ENCODE measurements around the gene PROP1.
"Not testable (repeated sequence)": the region's sequence is repeated elsewhere in the genome, so short reads cannot be mapped to it uniquely, and the experiment has no call there.

Gene PROP1

DNA sequence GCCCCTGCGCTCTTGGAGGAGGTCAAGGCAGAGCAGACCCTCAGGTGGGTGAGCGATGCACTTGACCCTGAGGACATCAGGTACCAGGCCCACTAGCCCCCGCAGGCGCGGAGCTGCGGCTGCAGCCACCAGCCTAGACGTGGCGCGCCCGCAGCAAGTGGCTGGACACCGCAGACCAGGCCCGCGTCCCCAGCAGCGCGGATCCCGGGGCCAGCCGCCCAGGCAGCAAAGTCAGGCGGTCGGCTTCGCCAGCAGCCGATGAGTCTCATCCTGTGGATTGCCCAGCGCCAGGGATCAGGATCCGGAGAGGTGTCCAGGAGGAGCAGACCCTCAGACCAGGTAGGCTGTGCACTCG is 10.1 kb upstream of the PROP1 start:
- not testable (repeated sequence) for ATAC-seq (ENCODE audit: insufficient read depth, low read depth); H3K27me3 ChIP-seq (ENCODE audit: insufficient read depth, low read length, poor library complexity); H4K20me1 ChIP-seq (ENCODE audit: insufficient read depth, low read length); H3K79me2 ChIP-seq (ENCODE audit: insufficient read depth, low read length); H3K9ac ChIP-seq (ENCODE audit: low read depth, low read length); H3K27ac ChIP-seq (ENCODE audit: low read length); H3K4me2 ChIP-seq (ENCODE audit: insufficient read depth, low read length); H2AFZ ChIP-seq (ENCODE audit: low read depth, low read length); DNase-seq; H3K4me1 ChIP-seq (ENCODE audit: insufficient read depth, low read length); H3K4me3 ChIP-seq (ENCODE audit: low read depth in 1 of 2, low read length in 2 of 2); H3K9me3 ChIP-seq (ENCODE audit: insufficient read depth, low read length, severe bottlenecking); H3K36me3 ChIP-seq (ENCODE audit: insufficient read depth, low read length)

DNA sequence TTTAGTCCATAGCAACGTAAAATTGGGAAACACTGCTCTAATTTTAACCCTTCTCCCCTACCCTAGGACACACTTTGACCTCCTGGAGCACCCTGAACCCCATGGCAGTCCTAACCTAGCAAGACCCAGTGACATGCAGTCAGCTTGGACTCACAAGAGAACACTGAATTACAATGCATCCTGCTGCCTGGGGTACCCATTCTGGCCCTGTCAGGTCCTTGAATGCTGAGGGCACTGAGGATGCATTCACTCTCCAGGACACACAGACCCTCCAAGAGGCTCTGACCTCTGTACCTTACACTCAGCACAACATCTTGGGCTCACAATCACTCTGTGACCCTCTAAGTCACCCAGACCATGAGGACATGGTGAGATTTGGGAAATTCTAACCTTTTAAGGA is 1.8 kb upstream of the PROP1 start:
- no peak for ATAC-seq (ENCODE audit: insufficient read depth, low read depth)

DNA sequence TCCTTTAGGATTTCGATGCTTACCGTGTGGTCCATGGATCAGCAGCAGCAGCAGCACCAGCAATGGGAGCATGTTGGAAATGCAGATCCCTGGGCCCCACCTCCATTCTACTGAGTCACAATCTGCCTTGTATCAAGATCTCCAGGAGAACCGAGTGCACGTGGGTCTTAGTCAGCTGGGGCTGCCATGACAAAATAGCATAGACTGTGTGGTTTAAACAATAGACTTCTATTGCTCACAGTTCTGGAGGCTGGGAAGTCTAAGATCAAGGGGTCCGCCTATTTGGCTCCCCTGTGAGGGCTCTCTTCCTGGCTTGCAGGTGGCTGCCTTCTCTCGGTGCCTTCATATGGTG is 1.3 kb upstream of the PROP1 start:
- Histone ChIP-seq H3K36me3 (ENCODE audit: insufficient read depth, low read length) (no peaks in the 10 kb centered on the region), H3K9me3 (ENCODE audit: insufficient read depth, low read length, severe bottlenecking) (no peaks in the 10 kb centered on the region), H2AFZ (ENCODE audit: low read depth, low read length) (no peak overlapping the region), H3K4me2 (ENCODE audit: insufficient read depth, low read length) (no peak overlapping the region), H3K27ac (ENCODE audit: low read length) (no peak overlapping the region), H3K4me3 (ENCODE audit: low read depth in 1 of 2, low read length in 2 of 2) (no peak overlapping the region), H3K27me3 (ENCODE audit: insufficient read depth, low read length, poor library complexity) (peaks cover 3% of the 10 kb centered on the region), H4K20me1 (ENCODE audit: insufficient read depth, low read length) (no peaks in the 10 kb centered on the region), H3K9ac (ENCODE audit: low read depth, low read length) (no peak overlapping the region), H3K79me2 (ENCODE audit: insufficient read depth, low read length) (no peaks in the 10 kb centered on the region), H3K4me1 (ENCODE audit: insufficient read depth, low read length) (no peaks in the 10 kb centered on the region)
- DNase-seq: no peak
- no peak for TF ChIP-seq EZH2 (IDR thresholded peaks at IDR 0.05; ENCODE audit: borderline replicate concordance, low read depth, low read length, severe bottlenecking)
- TF ChIP-seq, protein P1, sequence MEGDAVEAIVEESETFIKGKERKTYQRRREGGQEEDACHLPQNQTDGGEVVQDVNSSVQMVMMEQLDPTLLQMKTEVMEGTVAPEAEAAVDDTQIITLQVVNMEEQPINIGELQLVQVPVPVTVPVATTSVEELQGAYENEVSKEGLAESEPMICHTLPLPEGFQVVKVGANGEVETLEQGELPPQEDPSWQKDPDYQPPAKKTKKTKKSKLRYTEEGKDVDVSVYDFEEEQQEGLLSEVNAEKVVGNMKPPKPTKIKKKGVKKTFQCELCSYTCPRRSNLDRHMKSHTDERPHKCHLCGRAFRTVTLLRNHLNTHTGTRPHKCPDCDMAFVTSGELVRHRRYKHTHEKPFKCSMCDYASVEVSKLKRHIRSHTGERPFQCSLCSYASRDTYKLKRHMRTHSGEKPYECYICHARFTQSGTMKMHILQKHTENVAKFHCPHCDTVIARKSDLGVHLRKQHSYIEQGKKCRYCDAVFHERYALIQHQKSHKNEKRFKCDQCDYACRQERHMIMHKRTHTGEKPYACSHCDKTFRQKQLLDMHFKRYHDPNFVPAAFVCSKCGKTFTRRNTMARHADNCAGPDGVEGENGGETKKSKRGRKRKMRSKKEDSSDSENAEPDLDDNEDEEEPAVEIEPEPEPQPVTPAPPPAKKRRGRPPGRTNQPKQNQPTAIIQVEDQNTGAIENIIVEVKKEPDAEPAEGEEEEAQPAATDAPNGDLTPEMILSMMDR (IDR thresholded peaks at IDR 0.05; ENCODE audit: borderline replicate concordance, extremely low read depth, low read length, poor library complexity, severe bottlenecking): no peak
- ATAC-seq (ENCODE audit: insufficient read depth, low read depth): no peak

More for the DNA sequence above, 1.8 kb upstream of the PROP1 start:
- Histone ChIP-seq H2AFZ (ENCODE audit: low read depth, low read length) (no peak overlapping the region), H3K27me3 (ENCODE audit: insufficient read depth, low read length, poor library complexity) (peaks cover 1% of the 10 kb centered on the region), H3K4me2 (ENCODE audit: insufficient read depth, low read length) (no peak overlapping the region), H4K20me1 (ENCODE audit: insufficient read depth, low read length) (no peaks in the 10 kb centered on the region), H3K9ac (ENCODE audit: low read depth, low read length) (no peak overlapping the region), H3K79me2 (ENCODE audit: insufficient read depth, low read length) (no peaks in the 10 kb centered on the region), H3K27ac (ENCODE audit: low read length) (no peak overlapping the region), H3K4me3 (ENCODE audit: low read depth in 1 of 2, low read length in 2 of 2) (no peak overlapping the region), H3K36me3 (ENCODE audit: insufficient read depth, low read length) (no peaks in the 10 kb centered on the region), H3K4me1 (ENCODE audit: insufficient read depth, low read length) (no peaks in the 10 kb centered on the region), H3K9me3 (ENCODE audit: insufficient read depth, low read length, severe bottlenecking) (no peaks in the 10 kb centered on the region)
- no peak for DNase-seq
- no peak for TF ChIP-seq EZH2 (IDR thresholded peaks at IDR 0.05; ENCODE audit: borderline replicate concordance, low read depth, low read length, severe bottlenecking)
- TF ChIP-seq, protein P1 (IDR thresholded peaks at IDR 0.05; ENCODE audit: borderline replicate concordance, extremely low read depth, low read length, poor library complexity, severe bottlenecking): no peak

DNA sequence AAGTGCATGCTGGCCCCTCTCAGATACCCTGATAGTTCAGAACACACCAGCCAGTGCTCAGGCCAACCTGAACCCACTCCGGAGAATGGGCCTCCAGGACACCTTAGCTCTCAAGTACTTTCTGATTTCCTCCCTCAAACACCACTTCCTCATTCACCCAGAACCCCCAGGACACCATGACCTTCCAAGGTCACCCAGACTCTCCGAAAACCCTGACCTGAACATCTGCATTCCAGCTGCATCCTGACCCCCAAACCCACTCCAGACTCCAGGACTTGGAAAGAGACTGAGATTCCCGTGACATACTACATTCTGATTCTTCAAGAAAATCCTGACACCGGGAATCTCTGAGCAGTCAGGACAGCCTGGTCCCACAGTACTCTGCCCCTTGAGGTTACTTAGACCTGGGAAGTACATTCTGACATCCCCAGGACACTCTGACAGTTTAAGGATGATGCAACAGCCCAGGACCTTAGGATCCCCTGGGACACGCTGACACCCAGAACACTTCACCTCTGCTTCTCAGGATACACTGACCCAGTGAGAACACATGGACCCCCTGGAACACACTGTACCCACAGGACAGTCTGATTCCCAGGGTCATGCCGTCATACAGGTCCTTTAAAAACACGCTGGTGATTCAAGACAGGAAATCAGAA is 747 bp upstream of the PROP1 start:
- Histone ChIP-seq H3K27ac (ENCODE audit: low read length) (no peak overlapping the region), H3K36me3 (ENCODE audit: insufficient read depth, low read length) (no peaks in the 10 kb centered on the region), H3K4me1 (ENCODE audit: insufficient read depth, low read length) (no peaks in the 10 kb centered on the region), H3K4me2 (ENCODE audit: insufficient read depth, low read length) (no peak overlapping the region), H3K9ac (ENCODE audit: low read depth, low read length) (no peak overlapping the region), H3K27me3 (ENCODE audit: insufficient read depth, low read length, poor library complexity) (peaks cover 3% of the 10 kb centered on the region), H3K79me2 (ENCODE audit: insufficient read depth, low read length) (no peaks in the 10 kb centered on the region), H3K4me3 (ENCODE audit: low read depth in 1 of 2, low read length in 2 of 2) (no peak overlapping the region), H2AFZ (ENCODE audit: low read depth, low read length) (no peak overlapping the region), H3K9me3 (ENCODE audit: insufficient read depth, low read length, severe bottlenecking) (no peaks in the 10 kb centered on the region), H4K20me1 (ENCODE audit: insufficient read depth, low read length) (no peaks in the 10 kb centered on the region)
- ATAC-seq (ENCODE audit: insufficient read depth, low read depth) (no peak), DNase-seq (no peak)
- TF ChIP-seq EZH2 (IDR thresholded peaks at IDR 0.05; ENCODE audit: borderline replicate concordance, low read depth, low read length, severe bottlenecking): no peak
- TF ChIP-seq, protein P1 (IDR thresholded peaks at IDR 0.05; ENCODE audit: borderline replicate concordance, extremely low read depth, low read length, poor library complexity, severe bottlenecking): no peak

Data from DND-41 (cell line).